OCI-LY3 (cell line): ENCODE data around the gene PDE7B.

Experiments used
- EZH2phosphoT487 ChIP-seq: fragments of 200-600 bp; shearing (Covaris generic); IDR thresholded peaks from 2 replicates; pipeline ENCODE4 v1.6.1; 2018; ENCODE audit warnings: antibody characterized with exemption, mixed run types, low read depth
- TF ChIP-seq, protein P1 (sequence below): fragments of 200-600, 300-600 bp; sonication (generic); IDR thresholded peaks from 2 replicates; pipeline ENCODE4 v1.5.1; 2014; ENCODE audit warnings: antibody characterized with exemption, low read length, low read depth

DNA sequence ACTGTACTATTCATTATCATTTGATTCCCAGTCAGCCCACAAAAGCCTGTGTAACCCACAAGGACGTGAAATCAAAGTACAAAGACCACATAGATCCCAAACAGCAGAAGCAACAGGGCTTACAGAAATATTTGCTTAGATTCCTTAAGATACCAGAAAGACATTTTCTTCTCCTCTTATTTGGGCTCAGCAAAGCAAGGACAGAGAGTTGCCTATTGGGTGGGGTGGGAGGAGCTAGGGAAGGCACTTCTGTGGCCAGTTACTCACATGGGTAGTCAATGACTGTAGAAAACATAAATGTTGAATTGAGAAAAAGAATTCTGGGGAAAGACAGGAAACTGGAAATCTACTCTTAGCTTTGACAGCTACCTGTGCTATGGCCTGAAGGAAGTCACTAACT lies 19.8 kb downstream of the PDE7B start:
- no peak for TF ChIP-seq EZH2phosphoT487
- TF ChIP-seq, protein P1, sequence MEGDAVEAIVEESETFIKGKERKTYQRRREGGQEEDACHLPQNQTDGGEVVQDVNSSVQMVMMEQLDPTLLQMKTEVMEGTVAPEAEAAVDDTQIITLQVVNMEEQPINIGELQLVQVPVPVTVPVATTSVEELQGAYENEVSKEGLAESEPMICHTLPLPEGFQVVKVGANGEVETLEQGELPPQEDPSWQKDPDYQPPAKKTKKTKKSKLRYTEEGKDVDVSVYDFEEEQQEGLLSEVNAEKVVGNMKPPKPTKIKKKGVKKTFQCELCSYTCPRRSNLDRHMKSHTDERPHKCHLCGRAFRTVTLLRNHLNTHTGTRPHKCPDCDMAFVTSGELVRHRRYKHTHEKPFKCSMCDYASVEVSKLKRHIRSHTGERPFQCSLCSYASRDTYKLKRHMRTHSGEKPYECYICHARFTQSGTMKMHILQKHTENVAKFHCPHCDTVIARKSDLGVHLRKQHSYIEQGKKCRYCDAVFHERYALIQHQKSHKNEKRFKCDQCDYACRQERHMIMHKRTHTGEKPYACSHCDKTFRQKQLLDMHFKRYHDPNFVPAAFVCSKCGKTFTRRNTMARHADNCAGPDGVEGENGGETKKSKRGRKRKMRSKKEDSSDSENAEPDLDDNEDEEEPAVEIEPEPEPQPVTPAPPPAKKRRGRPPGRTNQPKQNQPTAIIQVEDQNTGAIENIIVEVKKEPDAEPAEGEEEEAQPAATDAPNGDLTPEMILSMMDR: no peak
